GM21723 (cell line): ENCODE measurements around the gene AQP6.

Experiments used
- ATAC-seq: cut with Tn5 transposase; IDR thresholded peaks from one replicate; pipeline ENCODE4 v1.9.1; 2021; ENCODE audit warnings: mild to moderate bottlenecking, moderate library complexity; ENCODE audit not compliant: unreplicated experiment

AQP6 gene

DNA sequence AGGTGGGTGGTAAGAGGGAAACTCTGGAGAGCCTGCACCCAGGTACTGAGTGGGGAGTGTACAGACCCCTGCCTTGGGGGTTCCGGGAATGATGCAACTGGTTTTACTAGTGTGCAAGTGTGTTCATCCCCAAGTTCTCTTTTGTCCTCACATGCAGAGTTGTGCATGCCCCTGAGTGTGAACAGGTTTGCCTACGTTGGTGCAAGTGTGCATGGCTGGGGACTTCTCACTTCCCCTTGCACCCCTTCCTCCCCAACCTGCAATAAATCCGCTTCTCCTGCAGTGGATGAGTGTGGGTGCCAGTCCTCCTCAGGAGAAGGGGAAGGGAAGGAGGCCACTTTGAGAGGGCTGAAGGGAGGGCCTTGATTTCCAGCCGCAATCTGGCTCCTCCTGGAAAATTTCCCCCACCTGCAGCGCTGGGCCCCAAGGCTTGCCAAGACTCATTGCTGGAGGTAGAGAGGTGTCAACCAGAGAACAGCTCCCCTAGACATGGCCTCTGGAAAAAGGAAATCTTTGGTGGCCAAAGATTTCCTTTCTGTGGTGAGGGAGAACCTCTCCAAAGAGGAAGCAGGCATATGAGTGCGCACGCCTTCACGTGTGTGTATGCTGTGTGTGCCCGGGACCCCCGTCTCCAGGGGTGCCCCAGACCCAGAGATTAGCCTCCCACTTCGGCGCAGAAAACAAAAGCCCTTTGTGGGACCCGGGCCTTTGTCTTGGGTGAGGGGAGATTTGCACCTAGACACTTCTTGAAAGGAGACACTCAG, 16.7 kb upstream of the AQP6 start:
- no peak for ATAC-seq

- no peak for ATAC-seq
Measured at GRCh38 chr12:49956663-49957569, 15.8 kb upstream of the AQP6 start.

DNA sequence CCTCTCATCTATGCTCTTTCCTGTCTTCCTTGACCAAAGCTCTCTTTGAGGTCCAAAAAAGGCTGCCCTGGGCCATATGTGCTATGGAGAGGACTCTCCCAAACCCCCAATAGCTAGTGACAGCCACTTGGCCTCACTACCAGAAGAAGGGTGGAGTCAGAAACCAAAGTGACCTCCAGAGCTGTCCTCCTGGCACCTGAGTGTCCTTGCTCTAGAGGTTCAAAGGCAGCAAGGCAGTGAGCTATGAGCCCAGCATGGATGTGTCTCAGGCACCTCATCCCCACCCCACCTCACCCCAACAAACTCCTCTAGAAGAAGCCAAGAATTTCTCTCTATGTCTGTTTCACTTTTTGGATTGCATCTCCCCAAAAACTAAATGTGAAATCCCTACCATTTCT, 15.2 kb upstream of the AQP6 start:
- no peak for ATAC-seq

DNA sequence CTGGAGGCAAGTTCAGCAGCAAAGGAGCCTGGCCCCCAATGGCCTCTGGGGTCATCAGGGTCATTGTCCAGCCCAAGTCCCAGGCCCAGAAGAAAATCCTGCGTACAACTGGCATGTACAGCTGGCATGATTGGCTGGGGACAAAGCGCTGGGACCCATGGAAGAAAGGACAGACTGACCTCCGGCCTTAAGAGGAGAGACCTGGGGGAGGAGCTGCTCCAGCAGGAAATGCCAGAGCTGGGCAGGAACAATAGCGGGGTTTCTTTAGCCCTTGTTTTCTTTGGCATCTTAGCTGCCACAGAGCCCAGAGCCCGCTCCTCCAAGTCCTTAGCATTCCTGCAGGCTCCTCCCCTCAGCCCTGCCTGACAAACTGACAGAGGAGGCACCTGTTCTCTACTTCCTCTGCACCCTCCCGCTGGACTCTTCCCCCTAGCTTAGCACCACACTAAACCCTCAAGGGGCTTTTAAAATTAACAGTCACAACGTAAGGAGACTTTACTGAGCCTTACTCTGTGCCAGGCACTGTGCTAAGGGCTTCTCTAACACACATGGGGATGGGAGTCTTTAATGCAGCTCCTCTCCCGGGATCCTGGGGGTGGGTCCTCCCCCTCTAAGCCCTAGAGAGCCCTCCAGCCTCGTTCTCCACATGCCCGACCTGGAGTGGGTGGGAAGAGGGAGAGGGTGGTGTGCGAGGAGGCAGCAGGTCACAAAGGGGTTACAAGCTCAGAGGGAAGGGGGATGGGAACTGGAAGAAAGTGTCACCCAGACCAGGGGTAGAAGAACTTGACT, 12.9 kb upstream of the AQP6 start:
- ATAC-seq, result no peak

- ATAC-seq, result no peak
Measured at GRCh38 chr12:49960474-49961110, 12.2 kb upstream of the AQP6 start.

GRCh38 chr12:49961111-49961922, 11.4 kb upstream of the AQP6 start, which contains the start of gene AQP5:
Gene AQP5, plus strand, starts transcription at chr12:49961872. Its CDS starts 146 bp downstream, at chr12:49962018.
- no peak for ATAC-seq

DNA sequence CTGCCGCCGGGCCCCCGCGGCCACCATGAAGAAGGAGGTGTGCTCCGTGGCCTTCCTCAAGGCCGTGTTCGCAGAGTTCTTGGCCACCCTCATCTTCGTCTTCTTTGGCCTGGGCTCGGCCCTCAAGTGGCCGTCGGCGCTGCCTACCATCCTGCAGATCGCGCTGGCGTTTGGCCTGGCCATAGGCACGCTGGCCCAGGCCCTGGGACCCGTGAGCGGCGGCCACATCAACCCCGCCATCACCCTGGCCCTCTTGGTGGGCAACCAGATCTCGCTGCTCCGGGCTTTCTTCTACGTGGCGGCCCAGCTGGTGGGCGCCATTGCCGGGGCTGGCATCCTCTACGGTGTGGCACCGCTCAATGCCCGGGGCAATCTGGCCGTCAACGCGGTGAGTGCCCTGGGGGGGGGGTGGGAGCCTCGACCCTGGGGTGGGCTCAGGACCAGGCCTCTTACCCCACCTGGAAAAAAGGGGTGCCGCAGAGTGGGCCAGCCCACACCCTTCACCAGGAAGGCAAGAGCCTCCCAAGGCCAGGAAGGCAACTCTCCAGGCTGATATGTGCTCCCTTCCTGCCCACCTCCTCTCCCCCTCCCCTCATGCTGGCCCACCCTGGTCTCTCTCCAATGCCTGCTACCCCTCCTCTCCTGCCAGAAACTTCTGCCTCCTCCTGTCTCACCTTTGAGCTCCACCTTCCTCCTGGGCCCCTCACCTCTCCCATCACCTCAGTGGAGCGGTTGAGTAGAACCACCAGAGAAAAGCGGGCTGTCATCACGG, 10.6 kb upstream of the AQP6 start:
- no peak for ATAC-seq

DNA sequence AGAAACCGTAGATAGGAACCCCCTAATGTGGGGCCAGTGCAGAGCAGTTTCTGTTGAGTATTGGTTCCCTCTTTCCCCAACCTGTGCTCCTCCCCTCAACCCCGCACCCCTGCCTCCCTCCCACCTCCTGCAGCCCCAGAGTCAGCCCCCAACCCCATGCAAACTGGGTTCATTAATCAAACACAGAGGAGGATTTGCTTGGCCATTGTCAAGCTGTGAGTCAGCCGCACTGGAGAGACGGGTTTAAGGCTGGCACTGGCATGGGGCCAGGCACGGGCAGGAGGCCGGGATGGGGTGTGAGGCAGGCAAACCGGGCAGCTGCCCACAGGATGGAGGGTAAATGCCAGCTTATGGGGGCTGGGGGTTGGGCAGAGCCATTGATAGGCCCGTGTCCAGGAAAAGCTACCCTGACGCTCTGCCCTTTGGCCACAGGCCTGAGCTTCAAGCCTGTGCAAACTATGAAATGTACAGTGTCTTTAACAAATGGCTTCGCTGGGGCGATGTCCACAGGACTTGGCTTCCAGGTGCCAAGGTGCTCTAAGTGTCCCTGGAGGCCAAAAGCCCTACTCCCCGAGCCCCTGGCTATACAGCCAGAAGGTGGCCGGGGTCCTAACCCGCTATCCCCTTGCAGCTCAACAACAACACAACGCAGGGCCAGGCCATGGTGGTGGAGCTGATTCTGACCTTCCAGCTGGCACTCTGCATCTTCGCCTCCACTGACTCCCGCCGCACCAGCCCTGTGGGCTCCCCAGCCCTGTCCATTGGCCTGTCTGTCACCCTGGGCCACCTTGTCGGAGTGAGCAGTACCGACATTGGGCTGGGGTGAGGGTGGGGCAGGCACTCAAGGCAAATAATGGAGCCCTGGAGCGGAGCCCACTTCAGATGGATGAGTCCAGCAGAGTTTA, 9.6 kb upstream of the AQP6 start:
- no peak for ATAC-seq

DNA sequence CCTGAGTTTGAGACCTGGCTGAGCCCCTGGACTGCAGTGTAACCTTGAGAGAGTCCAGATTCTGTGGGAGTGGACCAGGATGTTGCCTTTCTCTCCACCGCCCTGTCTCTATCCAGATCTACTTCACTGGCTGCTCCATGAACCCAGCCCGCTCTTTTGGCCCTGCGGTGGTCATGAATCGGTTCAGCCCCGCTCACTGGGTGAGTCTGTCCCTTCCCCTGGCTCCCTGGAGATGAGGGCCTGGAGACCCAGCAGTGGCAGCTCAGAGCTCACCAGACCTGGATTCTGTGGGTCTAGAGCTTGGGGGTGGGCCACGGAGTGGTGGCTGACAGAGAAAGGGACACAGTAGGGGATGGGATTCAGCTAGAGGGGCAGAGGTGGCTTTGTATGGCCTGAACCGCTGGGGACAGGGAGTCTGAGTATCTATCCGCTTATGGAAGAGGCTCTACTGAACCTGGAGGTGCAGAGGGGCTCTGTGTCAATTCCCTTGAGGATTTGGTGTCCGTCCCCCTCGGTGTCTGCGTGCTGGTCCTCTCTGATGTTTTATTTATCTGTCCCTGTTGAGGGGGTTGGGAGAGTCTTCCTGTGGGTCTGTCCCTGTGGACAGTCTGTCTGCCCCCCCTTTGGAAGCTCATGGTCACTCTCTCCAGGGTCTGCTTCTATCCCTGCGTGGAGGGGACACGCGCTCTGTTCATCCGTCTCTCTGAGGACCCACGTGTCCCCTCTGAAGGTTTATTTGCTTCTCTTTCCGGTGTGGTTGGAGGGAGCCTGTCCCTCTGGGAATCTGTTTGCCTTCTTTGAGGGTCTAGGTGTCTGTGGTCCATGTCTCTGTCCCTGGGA, 8.6 kb upstream of the AQP6 start:
- ATAC-seq, result no peak

GRCh38 chr12:49964849-49965624, 7.7 kb upstream of the AQP6 start:
- no peak for ATAC-seq

DNA sequence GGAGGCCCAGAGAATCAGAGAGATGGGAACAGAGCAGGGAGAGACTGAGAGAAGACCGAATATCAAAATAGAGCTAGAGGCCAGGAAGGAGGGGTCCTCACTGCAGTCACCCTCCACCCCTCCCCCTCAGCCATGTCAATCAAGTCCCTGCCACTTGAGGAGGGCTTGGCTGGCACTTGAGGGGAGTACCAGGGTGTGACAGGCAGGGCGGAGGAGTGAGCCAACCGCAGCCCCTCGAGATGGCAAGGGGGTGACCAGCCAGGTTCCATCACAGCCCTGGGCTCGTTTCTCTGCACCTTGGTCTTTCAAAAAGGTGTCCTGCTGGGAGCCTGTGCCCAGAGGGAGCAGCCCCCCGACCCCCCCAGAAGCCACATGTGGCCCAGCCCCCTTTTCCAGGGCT, 6.9 kb upstream of the AQP6 start:
- ATAC-seq, result no peak

GRCh38 chr12:49966511-49967041, 6.2 kb upstream of the AQP6 start:
- ATAC-seq, result no peak

GRCh38 chr12:49967042-49967776, 5.5 kb upstream of the AQP6 start:
- peak; percentile 86 for ATAC-seq

DNA sequence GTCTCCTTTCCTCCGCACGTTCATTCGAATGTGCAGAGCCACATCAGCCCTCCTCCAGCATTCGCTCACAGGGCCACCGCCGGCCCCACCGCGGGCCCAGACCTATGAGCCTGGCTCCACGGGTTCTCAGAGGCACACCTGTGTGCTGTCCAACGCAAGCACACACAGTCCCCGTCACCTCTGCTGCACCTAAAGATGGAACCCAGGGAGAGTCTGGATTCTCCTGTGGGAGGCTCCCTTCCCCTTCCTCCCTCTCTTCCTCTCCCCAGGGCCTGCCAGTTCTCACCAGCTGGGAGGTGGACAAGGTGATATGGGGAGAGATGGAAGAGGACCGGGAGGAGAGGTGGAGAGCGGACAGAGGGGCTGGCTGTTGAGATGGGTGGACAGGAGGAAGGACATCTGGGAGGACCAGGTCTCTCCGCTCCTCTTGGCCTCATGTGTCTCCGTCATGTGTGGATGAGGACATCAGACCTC, 4.9 kb upstream of the AQP6 start:
- ATAC-seq, result no peak

GRCh38 chr12:49968471-49968870, 4.3 kb upstream of the AQP6 start:
- no peak for ATAC-seq
